ENCODE results near the gene CACNA1C.

Gene CACNA1C

GRCh38 chr12:2052826-2053678 lies at the start of gene CACNA1C:
CACNA1C (plus strand) TSS chr12:2052987; CDS start chr12:2053563, 576 bp downstream.
- DNase-seq (ENCODE audit: low read depth), result peak; percentile 45

- no peak for DNase-seq (ENCODE audit: low read depth)
Measured at GRCh38 chr12:2003676-2004112, 49.1 kb upstream of the CACNA1C start.

DNA sequence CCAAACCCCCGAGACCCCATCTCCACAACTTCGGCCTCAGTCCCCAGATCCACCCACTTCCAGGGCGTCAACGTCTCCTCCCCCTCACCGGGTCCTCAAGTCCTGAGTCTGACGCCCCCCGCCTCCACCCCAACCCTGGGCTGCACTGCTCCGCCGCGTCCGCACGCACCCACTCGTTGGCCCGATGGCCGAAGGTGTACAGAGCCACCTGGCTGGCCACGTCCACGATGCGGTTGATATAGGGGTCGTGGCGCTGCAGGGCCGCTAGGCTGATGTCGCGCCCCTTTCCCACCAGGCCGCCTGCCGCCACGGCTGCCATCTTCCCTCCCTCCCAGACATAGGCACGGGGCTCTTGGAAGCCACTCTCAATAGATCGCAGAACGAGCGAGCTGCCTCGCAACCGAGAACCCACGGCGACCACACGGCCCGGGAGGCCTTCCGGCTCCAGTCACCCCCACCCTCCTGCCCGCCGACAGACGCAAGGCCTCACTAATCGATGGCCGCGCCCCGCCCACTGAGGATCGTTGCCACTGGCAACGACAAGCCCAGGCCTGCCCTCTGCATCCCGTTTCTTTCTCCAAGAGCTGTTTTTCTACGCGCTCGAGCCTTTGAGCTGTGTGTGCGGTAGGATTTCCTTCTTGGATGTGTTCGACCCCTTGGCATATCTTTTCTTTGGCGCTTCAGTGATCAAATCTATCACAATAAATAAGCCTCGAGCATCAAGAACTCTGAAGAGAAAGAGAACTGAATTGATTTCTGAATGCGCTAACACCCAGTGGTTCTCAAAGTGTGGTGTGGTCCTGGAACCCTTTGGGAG lies 48.5 kb upstream of the CACNA1C start, which contains the start of gene DCP1B:
DCP1B (minus strand) TSS at position 345 of the 817 bp plus-strand sequence; CDS start at position 319, 26 bp downstream.
- DNase-seq (ENCODE audit: low read depth), result peak; percentile 92

GRCh38 chr12:2008677-2009076 lies 44.1 kb upstream of the CACNA1C start:
- no peak for DNase-seq (ENCODE audit: low read depth)

- DNase-seq (ENCODE audit: low read depth), result no peak
Measured at GRCh38 chr12:2009623-2010022, 43.2 kb upstream of the CACNA1C start.

GRCh38 chr12:2011643-2012607 lies 40.9 kb upstream of the CACNA1C start:
- DNase-seq (ENCODE audit: low read depth), result no peak

- DNase-seq (ENCODE audit: low read depth), result no peak
Measured at GRCh38 chr12:2013086-2013485, 39.7 kb upstream of the CACNA1C start.

- no peak for DNase-seq (ENCODE audit: low read depth)
Measured at GRCh38 chr12:2013527-2014223, 39.1 kb upstream of the CACNA1C start.

DNA sequence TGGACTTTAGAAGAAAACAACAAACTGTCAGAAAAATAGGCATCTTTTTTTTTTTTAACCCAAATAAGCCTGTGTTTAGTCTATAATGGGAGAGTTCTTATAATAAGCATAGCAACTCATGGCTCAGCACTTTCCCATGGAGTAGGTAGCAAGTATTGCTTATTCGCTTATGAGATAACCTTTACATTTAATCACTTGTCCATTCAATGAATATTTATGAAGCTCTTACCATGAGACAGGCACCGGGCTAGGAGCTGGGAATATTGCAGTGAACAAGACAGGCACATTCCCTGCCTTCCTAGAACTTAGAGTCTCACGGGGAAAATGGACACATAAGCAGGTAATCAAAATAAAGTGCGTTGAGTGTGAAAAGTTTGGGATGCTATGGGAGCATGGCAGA lies 38.6 kb upstream of the CACNA1C start:
- DNase-seq (ENCODE audit: low read depth), result no peak

DNA sequence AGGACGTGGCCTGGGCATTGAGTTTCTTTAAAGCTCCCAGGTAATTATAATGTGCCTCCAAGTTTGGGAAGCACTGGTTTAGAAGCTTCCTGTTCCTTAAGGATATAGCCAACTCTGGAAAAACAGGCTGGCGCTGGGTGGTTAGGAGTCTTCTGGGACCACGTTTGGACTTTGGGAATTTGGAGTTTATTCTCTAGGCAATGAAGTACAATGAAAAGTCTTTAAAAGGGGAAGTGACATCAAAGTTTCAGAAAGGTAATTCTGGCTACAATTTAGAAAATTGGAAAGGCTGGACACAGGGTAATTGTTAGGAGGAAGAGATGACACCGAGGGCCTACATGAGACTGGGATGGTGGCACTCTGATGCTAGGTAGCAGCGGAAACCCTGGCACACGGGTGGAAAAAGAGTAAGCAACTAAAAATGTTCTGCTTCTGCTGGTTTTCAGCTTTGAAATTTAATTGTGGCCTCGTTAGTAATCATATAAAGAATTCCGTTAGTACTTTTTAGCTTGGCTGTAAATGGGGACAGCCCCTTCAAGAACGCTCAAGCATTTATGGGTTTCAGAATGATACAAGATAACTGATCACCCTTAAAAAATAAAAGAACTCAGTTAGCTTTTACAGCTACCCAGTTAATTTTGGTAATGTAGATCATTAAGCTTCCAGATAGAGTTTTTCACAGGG lies 35.8 kb upstream of the CACNA1C start:
- DNase-seq (ENCODE audit: low read depth), result no peak

DNA sequence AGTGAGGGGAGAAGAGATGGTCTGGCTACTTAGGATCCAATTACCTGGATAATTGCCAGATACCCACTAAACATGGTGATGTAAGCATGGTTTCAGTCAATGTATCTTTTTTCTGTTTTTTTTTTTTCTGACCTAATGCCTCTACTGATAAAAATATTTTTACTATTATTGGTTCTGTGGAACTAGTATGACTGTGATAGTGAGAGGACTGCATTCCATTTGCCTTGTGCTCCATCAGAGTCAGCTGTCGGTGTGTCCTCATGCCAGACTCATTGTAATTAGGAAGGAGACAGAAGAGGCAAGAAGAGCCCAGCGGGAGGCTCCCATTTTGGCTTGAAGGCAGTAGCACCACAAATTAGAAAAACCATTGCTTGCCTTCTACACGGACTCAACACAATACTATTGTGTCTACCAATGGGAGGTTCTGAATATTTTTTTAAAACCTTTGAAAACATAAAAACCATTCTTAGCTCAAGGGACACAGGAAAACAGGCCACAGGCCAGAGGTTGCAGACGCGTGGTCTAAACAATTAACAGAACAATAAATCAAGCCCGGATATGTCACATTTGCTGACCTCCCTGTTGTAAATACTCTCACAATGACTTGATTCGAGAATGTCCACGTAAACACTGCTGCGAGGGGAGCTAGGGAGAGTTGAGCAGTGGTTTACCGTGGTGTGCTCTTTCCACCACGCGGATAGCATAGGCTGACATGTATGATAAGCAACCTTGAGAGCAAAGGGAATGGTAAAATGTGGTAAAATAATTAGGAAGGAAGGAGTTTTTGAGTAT lies 35.0 kb upstream of the CACNA1C start:
- DNase-seq (ENCODE audit: low read depth), result no peak

DNA sequence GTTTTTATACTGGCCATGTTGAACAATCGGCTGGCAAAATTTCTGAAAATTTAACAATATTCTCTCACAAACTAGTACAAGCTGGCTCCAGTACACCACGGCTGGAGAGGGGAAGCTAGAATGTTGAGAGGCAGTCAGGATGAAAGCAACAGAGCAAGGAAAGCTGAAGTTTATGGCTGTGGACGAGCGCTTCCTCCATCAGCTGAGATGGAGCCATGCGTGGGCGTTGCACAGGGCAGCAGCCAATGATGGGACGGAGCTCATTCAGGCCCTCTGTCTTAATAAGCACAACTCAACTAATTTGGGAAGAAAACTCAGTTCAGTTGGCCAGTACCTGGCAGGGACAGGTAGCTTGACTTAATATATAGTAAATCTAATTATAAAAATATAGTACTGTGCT lies 34.4 kb upstream of the CACNA1C start:
- DNase-seq (ENCODE audit: low read depth), result no peak

DNA sequence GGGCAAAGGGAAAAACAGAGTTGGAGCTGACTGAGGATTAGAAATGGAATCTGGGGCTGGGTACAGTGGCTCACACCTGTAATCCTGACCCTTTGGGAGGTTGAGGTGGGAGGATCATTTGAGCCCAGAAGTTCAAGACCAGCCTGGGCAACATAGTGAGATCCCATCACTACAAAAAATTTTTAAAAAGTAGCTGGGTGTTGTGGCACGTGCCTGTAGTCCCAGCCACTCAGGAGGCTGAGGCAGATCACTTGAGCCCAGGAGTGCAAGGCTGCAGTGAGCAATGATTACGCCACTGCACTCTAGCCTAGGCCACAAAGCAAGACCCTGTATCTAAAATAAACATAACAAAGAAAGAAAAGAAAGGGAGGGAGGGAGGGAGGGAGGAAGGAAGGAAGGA lies 33.7 kb upstream of the CACNA1C start:
- no peak for DNase-seq (ENCODE audit: low read depth)

- DNase-seq (ENCODE audit: low read depth), result no peak
Measured at GRCh38 chr12:2020511-2020910, 32.3 kb upstream of the CACNA1C start.

DNA sequence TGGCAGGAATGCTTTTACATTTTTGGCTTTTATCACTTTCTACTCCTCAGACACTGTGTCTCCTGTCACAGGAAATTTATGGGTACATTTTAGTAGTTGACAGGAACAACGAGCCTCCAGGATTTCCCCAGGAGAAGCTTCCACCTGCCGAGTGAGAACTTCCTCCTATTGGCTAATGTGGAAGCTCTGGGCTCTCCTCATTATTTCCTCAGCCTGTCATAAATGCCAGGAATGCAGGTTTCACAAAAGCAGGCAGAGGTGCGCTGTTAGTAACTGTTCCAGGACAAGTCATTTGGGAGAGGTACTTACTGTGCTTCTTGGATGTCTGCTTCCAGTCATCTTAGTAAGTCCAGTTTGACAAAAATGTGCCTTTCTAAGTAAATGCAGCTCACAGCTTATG lies 29.4 kb upstream of the CACNA1C start:
- DNase-seq (ENCODE audit: low read depth), result no peak

GRCh38 chr12:2027351-2027750 lies 25.4 kb upstream of the CACNA1C start:
- no peak for DNase-seq (ENCODE audit: low read depth)

- DNase-seq (ENCODE audit: low read depth), result no peak
Measured at GRCh38 chr12:2029851-2030250, 22.9 kb upstream of the CACNA1C start.

DNA sequence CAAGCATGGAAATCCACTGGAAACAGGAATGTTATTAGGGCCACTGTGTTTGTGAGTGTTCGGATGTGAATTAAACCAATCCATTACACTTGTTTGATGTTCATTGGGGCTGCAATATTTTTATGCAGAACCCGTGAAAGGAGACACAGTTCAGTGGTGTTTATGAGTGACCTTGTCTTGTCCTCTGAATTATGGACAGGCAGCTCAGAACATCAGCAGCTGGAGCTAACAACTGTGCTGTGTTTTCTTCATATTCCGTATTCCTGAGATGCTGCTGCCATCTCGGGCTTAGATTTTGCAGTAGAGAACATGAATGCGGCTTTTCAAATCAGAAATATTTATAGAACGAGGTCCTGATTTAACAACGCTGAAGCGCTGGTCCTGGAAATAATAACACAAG lies 20.3 kb upstream of the CACNA1C start:
- no peak for DNase-seq (ENCODE audit: low read depth)

DNA sequence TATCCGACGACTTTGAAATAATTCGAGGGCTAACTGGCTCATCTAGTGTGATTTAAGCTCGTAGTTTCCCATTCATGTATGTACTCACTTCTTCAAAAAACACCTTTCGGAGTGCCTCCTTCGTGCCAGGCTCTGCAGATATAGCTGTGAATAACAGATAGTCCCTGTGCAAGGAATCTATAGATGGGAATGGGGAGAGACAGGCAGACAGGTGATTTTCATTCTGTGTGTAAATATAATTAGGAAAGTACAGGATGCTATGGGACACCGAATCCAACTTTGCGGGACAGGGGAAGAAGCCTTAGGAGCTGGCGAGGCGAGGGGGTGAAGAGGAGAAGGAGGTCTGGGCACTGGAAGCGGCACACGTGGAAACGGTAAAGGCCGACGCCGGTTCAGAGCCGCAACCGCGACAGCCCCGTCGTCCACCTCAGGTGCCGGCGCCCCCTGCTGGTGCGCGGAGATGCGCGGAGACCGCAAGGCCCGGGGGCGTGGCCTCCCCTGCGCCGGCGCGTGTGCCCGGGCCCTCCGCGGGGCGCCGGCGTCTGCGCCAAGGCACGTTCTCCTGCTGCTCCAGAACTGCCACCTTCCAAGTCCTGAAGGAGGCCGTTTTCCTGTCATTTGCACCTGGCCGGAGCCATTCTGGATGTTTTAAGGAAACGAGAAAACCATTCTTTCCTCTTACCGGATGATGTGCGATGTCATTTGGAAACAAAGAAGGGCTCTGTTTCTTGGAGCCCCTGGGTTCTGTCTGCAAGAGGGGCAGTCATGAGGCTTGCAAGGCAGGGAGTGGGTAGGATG lies 18.0 kb upstream of the CACNA1C start:
- peak; percentile 88 for DNase-seq (ENCODE audit: low read depth)

Measured in activated T-cell treated with anti-CD3 and anti-CD28 coated beads for 48 hours (primary cell).